HG03558 (cell line): ENCODE data around the gene PARP4.
"Not testable (repeated sequence)": the region's sequence is repeated elsewhere in the genome, so short reads cannot be mapped to it uniquely, and the experiment has no call there.

Experiments
- ATAC-seq: cut with Tn5 transposase; IDR thresholded peaks from one replicate; pipeline ENCODE4 v1.9.1; 2021; ENCODE audit warnings: moderate number of reproducible peaks; ENCODE audit not compliant: unreplicated experiment; ENCODE audit errors: extremely low read depth

PARP4 gene

GRCh38 chr13:24506698-24507335, 5.8 kb downstream of the PARP4 start:
- ATAC-seq, result no peak

- ATAC-seq, result not testable (repeated sequence)
Observed at GRCh38 chr13:24506283-24506682, 6.3 kb downstream of the PARP4 start.

- no peak for ATAC-seq
Observed at GRCh38 chr13:24505756-24506155, 6.8 kb downstream of the PARP4 start.

- ATAC-seq, result no peak
Observed at GRCh38 chr13:24505256-24505655, 7.3 kb downstream of the PARP4 start.

- no peak for ATAC-seq
Observed at GRCh38 chr13:24503379-24503696, 9.2 kb downstream of the PARP4 start.

- ATAC-seq, result no peak
Observed at GRCh38 chr13:24502533-24503378, 9.8 kb downstream of the PARP4 start.

- no peak for ATAC-seq
Observed at GRCh38 chr13:24500977-24501376, 11.6 kb downstream of the PARP4 start.

GRCh38 chr13:24497742-24498141, 14.8 kb downstream of the PARP4 start:
- no peak for ATAC-seq

GRCh38 chr13:24496295-24496694, 16.3 kb downstream of the PARP4 start:
- ATAC-seq, result not testable (repeated sequence)

- ATAC-seq, result no peak
Observed at GRCh38 chr13:24495151-24495729, 17.3 kb downstream of the PARP4 start.

- ATAC-seq, result no peak
Observed at GRCh38 chr13:24493356-24493755, 19.2 kb downstream of the PARP4 start.

GRCh38 chr13:24491845-24492244, 20.7 kb downstream of the PARP4 start:
- ATAC-seq, result no peak

GRCh38 chr13:24489721-24490120, 22.9 kb downstream of the PARP4 start:
- no peak for ATAC-seq

- ATAC-seq, result not testable (repeated sequence)
Observed at GRCh38 chr13:24488092-24488491, 24.5 kb downstream of the PARP4 start.

- not testable (repeated sequence) for ATAC-seq
Observed at GRCh38 chr13:24486017-24486657, 26.4 kb downstream of the PARP4 start.

- no peak for ATAC-seq
Observed at GRCh38 chr13:24473686-24474085, 38.9 kb downstream of the PARP4 start.

GRCh38 chr13:24472129-24472528, 40.4 kb downstream of the PARP4 start:
- ATAC-seq, result not testable (repeated sequence)

- ATAC-seq, result no peak
Observed at GRCh38 chr13:24463078-24463477, 49.5 kb downstream of the PARP4 start.

GRCh38 chr13:24460256-24460655, 52.3 kb downstream of the PARP4 start:
- no peak for ATAC-seq

- no peak for ATAC-seq
Observed at GRCh38 chr13:24459726-24460125, 52.9 kb downstream of the PARP4 start.

GRCh38 chr13:24459234-24459633, 53.3 kb downstream of the PARP4 start:
- ATAC-seq, result no peak
